Left hindlimb (tissue), 1 donor: Measurements from ENCODE around the gene SSNA1.

Experiments used
- DNase-seq: peaks from one replicate; pipeline ENCODE4 v3.0.0-alpha.2; 2018

The SSNA1 gene

DNA sequence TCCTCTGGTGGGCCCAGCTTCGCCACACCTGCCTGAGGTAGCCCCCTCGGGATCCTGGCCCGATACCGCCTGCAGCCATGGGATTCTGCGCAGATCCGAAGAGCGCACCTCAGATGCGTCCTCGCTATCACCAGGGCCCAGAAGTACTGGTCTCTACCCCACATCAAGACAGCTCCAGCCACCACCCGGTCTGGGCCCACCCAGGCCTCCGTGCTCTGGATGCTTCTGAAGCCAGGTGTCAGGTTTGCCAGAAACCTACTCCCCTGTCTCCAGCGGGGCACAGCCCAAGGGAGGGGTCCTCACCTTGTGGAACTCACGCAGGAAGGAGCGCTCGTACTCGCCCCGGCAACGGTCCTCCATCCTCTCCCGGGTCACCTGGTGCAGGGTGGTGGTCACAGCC, 2.6 kb upstream of the SSNA1 start:
- DNase-seq: no peak

- DNase-seq: no peak
Observed at GRCh38 chr9:137186385-137186784, 2.1 kb upstream of the SSNA1 start.

DNA sequence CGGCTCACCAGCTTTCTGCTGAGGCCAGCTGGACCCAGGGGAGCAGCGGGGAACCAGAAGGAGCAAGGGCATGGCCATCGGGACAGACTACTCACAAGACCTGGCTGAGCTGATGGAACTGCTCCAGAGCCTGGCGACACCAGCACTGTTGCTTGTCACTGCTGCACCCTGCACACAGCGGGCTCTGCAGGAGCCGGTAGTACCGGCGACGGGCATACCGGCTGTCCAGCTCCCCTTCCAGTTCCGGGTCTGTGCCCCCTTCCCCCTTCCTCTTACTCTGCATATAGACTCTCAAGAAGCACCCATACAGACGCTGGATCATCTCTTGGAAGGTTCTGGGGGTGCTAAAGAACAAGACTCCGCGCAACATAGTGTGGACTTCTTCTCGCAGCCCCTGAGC, 1.1 kb upstream of the SSNA1 start:
- DNase-seq: no peak

DNA sequence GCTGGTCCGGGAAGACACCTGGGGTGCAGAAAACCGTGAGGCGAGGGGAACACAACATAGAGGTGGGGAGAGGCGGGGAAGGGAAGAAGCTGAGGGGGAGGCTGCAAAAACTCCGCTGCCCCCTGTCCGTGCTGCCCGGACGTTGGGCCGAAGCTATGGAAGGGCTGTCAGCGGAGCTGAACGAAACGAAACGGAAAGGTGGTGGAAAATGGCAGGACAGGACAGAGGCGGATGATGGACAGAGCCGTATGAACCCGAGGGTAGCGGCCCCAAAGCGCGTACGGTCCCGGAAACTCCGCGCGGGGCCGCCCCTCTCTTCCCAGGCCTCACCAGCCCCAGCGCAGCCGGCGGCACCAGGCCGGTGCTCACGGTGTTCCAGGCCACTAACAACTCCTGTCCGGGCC, 388 bp upstream of the SSNA1 start:
- DNase-seq: no peak

DNA sequence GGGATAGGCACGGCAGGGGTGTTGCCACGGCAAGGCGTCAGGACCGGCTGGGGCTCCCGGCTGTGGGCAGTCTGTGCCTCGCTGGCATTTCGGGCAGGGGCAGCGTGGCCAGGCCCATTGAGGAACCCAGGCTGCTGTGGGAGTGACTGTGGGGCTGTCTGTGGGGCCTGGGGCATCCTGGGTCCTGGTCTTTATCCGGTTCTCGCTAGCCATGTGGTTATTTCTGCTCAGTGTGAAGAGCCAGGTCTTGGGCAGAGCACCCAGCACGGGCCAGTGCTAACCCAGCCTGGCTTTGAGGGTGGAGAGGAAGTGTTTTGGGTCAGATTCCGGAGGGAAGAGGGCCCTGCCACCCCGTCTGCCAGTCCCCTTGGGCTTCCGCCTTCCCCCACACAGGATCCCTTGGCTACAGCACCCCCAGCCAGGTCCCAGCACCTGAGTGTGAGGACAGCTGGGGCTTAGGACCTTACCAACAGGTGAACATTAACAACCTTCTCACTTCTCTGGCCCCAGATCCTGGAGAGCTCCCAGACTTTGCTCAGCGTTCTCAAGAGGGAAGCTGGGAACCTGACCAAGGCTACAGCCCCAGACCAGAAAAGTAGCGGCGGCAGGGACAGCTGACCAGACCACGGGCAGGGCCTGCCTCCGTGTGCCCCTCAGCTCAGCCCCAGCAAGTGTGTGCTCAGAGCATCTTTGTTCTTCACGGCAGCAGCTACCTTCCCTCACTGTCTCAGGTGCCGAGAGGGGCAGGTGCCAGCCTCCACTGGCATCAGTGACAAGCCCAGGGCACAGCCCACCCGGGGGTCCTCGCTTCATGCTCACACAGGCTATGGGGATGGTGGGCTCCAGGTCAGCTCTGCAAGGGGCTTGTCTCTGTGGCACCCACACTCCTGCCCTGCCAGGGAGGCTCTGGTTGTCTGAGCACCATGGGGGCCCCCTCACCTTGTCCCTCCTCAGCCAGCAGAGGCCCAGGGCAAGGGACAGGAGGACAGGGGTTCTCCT, 1.1 kb downstream of the SSNA1 start:
- no peak for DNase-seq

DNA sequence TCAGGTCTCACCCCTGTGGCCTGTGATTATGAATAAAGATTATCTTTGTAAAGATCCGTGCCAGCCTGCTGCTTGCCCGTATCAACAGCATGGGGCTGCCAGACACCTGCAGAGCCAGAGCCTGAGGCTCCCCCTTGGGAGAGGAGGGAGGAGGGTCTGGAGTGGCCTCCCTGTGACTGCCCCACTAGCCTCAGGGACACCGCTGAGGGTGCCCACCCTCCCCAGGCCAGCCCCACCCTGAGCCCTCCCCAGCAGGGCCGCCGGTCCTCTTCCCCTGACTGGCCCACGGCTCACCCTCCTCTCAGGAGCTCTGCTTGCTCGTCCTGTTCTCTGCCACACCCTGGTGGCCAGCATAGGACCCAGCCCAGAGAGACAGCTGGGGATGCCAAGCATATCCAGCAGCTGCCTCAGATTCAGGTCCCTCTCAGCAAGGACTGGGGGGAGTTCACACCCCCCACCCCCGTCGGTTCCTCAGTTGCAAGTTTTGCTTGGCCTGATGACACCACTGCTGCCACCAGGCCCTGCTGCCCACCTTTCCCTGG, 1.9 kb downstream of the SSNA1 start:
- no peak for DNase-seq

- DNase-seq: no peak
Observed at GRCh38 chr9:137191245-137191644, 2.8 kb downstream of the SSNA1 start.

DNA sequence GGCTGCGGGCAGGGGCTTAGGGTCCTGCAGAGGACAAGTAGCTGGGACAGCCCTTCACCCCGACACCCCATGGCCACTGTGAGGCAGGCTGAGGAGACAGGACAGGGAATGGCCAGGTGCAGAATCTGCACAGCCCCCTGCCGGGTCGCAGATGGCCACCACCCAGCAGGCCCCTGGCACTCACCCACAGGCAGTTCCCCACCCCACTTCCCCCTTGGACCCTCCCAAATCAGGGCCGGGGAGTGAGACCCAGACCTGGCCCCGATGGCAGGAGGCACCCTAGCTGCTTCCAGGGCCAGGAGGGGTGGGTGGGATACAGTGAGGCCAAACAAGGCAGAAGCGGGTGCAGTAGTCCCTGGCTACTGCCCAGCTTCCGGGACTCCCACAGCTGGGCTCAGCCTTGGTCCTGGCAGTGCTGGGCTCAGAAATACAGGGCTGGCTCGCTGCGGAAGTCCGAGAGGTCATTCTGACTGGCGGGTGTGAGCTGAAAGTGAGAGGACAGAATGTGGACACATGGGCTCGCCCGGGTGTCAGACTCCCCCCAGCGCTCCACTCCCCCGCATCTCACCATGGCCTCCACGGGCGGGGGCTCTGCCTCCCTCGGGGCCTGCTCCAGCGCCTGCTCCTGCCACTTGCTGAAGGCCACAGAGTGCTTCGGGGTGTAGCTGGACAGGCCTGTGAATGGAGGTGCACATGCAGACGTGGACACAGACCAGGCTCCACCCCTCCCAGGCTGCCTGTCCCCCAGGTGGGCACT, 3.4 kb downstream of the SSNA1 start:
- no peak for DNase-seq

- no peak for DNase-seq
Observed at GRCh38 chr9:137192448-137192780, 3.9 kb downstream of the SSNA1 start.

DNA sequence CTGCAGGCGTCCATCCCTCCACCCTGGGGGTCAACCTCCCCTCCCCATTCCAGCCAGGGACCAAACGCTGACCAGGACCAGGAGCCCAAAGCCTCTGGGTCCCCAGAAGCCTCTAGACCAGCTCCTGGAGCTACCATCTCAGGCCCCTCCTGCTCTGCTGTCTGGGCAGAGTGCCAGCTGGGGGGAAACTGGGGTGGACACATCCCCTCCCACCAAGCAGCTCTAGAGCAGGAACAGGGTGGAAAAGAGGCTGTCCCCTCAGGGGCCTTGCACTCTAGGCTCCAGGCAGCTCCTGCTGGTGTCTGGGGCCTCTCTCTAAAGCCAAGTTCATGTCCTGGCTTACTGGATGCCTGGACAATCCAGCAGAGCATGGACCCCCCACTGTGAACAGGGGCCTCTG, 4.4 kb downstream of the SSNA1 start:
- no peak for DNase-seq

- DNase-seq: no peak
Observed at GRCh38 chr9:137193771-137194170, 5.3 kb downstream of the SSNA1 start.

- no peak for DNase-seq
Observed at GRCh38 chr9:137194388-137194787, 5.9 kb downstream of the SSNA1 start.

- no peak for DNase-seq
Observed at GRCh38 chr9:137194909-137195308, 6.4 kb downstream of the SSNA1 start.

DNA sequence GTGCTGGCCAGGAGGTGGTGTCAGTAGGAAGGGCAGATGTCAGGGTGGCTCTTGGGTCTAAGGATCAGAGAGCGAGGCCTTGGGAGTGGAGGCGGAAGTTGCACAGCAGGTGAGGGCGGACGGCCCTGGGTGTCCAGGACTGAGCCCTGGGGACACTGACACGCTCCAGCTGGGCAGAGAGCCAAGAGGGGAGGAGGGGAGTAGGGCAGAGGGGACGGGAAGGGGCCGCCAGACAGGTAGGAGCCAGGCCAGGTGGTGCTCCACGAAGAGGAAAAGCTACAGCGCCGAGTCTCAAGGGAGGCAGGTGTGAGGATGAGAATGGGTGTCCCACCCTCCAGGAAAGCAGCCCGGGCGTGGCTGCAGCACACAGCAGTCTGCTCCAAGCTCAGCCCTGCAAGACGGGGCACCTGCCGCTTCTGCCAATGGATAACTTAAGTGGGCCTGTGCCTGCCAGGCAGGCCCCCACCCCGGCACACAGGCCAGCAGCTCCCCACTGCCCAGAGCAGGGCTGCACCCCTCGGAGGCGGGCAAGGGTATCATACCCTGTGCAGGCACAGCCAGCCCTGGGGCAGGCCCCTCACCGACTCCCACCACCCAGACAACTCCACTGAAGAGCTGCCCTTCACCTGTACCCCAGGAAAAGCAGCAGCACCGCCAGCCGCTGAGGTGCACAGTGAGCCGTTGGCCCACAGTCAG, 7.2 kb downstream of the SSNA1 start:
- no peak for DNase-seq

DNA sequence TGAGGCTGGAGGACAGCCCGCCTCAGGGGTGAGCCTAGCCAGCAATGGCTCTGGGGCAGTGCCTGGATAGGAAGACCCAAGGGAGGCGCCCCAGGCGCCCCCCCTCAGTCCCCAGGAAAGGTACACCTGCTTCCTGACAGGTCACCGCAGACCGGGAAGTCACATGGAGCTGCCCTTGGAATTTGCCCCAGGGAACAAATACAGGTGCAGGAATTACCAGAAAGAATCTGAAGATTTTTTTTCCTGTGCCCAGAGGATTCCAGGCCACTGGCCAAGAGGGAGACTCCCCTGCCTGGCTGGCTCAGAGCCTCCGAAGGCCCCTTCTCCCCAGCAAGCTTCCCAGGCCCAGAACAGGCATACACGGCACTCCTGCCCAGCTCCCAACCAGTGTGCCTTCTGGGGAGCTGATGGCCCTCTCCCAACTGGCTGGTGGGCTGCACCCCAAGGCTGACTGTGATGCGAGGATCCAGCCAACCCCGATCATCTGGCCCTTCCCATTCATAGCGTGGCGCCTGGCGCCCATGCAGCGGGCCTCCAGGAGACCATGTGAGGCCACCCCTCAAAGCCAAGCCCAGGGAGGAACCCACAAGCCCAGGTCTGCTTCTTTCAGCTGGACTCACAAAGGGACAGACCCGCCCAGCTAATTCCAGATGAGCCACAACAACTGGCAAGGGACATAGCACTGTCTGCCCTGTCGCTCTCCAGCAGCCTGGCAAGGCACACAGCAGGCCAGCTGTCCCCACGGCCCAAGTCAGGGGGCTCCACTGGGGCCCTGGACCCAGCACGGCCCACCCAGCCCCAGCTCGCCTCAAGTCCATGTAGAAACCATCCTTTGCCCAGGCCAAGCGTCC, 9.8 kb downstream of the SSNA1 start:
- no peak for DNase-seq

- no peak for DNase-seq
Observed at GRCh38 chr9:137198902-137199283, 10.4 kb downstream of the SSNA1 start.

- DNase-seq: no peak
Observed at GRCh38 chr9:137199411-137200121, 11.1 kb downstream of the SSNA1 start.

DNA sequence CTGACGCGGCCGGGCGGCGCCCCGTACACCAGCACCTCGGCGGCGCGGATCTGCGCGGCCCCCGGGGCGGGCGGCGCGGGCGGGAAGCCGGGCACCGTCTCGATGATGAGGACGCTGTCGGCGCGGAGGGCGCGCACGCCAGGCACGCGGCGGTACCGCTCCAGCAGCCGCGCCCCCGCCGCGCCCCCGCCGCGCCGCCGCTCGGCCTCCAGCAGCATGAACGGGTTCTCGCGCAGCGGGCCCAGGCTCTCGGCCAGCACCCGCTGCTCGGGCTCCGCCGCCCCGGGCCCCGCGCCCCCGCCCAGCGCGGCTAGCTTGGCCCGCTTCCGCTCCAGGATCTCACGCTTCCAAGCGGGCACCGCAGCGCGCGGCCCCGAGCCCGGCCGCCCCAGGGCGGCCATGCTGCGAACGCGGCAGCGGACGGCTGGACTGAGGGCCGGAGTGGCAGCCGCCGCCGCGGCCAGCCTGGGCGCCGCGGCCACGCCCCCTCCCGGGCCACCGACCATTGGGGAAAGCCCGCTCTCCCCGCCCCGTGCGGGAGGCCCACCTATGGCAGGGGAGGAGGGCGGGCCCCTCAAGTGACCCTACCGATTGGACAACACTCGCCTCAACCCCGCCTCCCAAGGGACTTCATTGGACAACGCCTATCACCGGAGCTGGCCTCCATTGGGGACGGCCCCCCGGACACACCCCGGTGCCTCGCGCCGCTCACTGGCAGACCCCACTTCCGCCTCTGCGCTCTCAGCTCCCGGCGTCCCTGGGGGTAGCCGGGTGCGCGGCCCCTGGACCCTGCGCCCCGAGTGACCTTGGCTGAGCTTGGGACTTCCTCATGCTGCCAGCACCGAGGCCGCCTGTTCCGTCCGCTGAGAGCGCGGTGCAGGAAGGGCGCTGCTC, 12.1 kb downstream of the SSNA1 start, which contains the start of gene TPRN:
TPRN (minus strand) TSS at position 431 of the 894 bp plus-strand sequence; CDS start at position 401, 30 bp downstream.
- peak; percentile 98 for DNase-seq

DNA sequence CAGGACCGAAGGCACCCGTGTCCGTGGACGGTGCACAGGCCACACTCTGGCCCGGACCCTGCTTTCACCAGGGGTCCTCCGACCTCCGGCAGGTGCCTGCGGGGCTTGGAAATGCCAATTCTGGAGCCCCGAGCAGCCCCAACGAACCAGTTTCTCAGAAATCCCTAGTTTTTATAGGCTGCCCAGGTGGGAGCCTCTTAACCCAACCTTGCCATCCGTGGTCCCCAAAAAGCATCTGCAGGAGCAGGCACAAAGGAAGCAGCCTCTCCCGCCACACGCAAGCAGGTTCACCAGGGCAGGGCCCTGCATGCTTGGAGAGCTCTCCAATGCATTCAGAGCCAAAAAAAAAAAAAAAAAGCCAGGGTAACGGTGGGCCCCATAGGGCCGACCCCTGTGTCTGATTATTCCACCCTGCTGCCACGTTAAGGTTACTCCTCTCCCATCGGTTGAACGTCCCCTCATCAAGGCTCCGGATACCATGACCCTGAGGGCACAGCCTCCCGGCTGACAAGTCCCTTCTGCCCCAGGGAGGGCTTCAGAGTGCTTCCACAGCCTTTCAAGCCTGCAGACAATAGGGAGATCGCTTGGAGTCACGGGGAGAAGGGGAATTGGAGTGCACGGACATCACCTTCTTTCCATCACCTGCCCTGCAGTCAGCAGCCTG, 12.9 kb downstream of the SSNA1 start:
- no peak for DNase-seq

- DNase-seq: no peak
Observed at GRCh38 chr9:137202966-137203365, 14.5 kb downstream of the SSNA1 start.
